ENCODE results near the gene FAM98C. TPM values are rescaled to one million over a fixed set of nuclear protein-coding genes. Genes with fewer than 3 reads are reported as not detected.

Gene FAM98C
- total RNA-seq, 2 donors from 2014 or later, result 19.9 to 59.5 TPM

DNA sequence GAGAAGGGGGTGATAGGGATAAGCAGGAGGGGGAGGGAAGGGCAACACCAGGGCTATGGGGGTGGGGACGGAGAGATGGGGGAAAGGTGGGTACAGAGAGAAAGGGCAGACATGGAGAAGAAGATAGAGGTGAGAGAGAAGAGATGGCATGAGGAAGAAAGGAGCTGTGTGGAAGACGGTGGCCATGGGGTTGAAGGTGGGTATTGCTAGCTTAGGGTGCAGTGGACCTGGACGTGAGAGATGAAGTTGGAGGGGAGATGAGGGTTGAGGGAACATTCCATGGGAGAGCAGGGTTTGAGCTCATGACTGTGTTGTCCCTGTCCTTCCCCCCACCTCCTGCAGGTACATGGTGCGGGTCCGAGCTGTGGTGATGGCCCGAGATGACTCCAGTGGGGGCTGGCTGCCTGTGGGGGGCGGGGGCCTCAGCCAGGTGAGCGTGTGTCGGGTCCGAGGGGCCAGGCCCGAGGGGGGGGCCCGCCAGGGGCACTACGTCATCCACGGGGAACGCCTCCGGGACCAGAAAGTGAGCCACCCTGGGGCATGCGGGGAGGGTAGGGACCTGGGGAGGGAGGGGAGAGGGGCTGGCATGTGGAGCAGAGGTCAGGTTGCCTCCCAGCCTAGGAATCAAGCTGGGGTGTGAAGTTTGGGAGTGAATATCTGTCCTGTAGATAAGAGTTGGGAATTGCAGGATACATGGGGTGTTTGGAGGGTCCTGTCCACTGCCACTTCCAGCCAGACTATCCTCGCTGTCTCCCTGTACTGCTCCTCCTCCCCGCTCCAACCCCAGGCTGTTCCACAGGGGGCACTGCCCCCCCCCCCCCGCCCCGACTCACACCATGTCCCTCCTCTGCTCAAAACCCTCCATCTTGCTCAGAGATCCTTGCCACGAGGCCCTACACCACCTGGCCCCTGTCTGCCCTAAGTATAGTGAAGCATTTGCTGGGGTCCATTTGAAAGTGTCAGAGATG, 12.7 kb upstream of the FAM98C start:
- DNase-seq (ENCODE audit: low spot score), result no peak
- TF ChIP-seq POLR2A (IDR thresholded peaks at IDR 0.05) (no peak), POLR2AphosphoS5 (IDR thresholded peaks at IDR 0.05) (no peak)
- TF ChIP-seq, protein P1, sequence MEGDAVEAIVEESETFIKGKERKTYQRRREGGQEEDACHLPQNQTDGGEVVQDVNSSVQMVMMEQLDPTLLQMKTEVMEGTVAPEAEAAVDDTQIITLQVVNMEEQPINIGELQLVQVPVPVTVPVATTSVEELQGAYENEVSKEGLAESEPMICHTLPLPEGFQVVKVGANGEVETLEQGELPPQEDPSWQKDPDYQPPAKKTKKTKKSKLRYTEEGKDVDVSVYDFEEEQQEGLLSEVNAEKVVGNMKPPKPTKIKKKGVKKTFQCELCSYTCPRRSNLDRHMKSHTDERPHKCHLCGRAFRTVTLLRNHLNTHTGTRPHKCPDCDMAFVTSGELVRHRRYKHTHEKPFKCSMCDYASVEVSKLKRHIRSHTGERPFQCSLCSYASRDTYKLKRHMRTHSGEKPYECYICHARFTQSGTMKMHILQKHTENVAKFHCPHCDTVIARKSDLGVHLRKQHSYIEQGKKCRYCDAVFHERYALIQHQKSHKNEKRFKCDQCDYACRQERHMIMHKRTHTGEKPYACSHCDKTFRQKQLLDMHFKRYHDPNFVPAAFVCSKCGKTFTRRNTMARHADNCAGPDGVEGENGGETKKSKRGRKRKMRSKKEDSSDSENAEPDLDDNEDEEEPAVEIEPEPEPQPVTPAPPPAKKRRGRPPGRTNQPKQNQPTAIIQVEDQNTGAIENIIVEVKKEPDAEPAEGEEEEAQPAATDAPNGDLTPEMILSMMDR (IDR thresholded peaks at IDR 0.05), result no peak
- intact Hi-C loops (cut with DNase I), result no loop called here
- Histone ChIP-seq H3K4me1 (replicated peaks) (peaks cover 5% of the 10 kb centered on the region), H3K36me3 (no peaks in the 10 kb centered on the region), H3K27me3 (replicated peaks; ENCODE audit: insufficient read depth) (no peaks in the 10 kb centered on the region), H3K9me3 (no peaks in the 10 kb centered on the region), H3K27ac (no peak overlapping the region), H3K4me3 (no peak overlapping the region)
- WGBS, result 67% methylated on average over 22 of the region's 22 CpGs

DNA sequence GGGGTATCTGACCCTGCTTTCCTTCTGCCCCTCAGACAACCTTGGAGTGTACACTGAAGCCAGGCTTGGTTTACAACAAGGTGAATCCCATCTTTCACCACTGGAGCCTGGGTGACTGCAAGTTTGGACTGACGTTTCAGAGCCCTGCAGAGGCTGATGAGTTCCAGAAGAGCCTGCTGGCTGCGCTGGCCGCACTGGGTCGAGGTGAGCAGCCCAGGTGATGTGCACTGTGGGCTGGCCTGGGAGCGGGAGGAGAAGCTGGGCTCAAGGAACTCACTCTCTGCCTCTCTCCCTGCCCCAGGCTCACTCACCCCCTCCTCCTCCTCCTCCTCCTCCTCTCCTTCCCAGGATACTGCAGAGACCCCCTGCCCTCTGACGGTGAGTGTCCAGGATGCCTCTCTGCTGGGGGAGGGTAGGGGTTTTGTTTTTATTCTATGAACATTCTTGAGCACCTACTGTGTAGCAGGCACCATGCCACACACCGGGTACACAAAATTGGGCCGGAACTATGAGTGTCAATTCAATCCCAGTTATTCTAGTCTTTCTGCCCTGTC, 10.9 kb upstream of the FAM98C start:
- WGBS, result 57% methylated on average over 8 of the region's 8 CpGs
- intact Hi-C loops (cut with DNase I), result no loop called here
- Histone ChIP-seq H3K27me3 (replicated peaks; ENCODE audit: insufficient read depth) (peaks cover 10% of the 10 kb centered on the region), H3K36me3 (no peaks in the 10 kb centered on the region), H3K27ac (no peak overlapping the region), H3K4me3 (no peak overlapping the region), H3K4me1 (replicated peaks) (peaks cover 5% of the 10 kb centered on the region), H3K9me3 (no peaks in the 10 kb centered on the region)
- TF ChIP-seq POLR2A (IDR thresholded peaks at IDR 0.05) (no peak), POLR2AphosphoS5 (IDR thresholded peaks at IDR 0.05) (no peak)
- TF ChIP-seq, protein P1 (IDR thresholded peaks at IDR 0.05), result no peak
- no peak for DNase-seq (ENCODE audit: low spot score)

DNA sequence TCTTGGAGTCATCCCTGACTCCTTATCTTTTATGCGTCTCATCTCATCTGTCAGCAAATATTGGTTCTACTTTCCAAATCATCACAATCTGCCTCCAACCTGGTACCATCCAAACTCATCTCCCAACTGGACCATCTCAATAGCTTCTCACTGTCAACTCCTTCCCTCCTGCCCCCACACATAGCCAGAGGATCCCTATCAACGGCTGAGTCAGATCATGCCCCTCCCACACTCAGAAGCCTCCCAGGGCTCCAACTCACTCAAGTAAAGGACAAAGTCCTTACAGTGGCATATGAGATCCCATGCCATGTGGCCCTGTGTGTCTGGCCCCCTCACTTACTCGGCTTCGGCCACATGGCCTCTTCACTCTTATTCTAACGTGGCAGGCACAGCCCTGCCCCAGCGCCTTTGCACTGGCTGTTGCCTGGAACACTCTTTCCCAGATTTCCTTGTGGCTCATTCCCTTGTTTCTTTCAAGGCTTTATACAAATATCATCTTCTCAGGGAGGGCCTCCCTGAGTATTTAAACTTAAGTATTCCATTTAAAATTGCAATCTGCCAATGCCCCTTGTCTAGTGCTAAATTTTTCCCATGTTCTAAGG, 10.1 kb upstream of the FAM98C start:
- peaks cover 5% of the 10 kb centered on the region for H3K4me1 ChIP-seq (replicated peaks)
- TF ChIP-seq, protein P1 (IDR thresholded peaks at IDR 0.05), result no peak
- TF ChIP-seq POLR2A (IDR thresholded peaks at IDR 0.05) (no peak), POLR2AphosphoS5 (IDR thresholded peaks at IDR 0.05) (no peak)
- H3K4me3 ChIP-seq, result no peak overlapping the region
- H3K27ac ChIP-seq, result no peak overlapping the region
- DNase-seq (ENCODE audit: low spot score), result no peak
- H3K27me3 ChIP-seq (replicated peaks; ENCODE audit: insufficient read depth), result peaks cover 10% of the 10 kb centered on the region
- no peaks in the 10 kb centered on the region for H3K36me3 ChIP-seq
- no peaks in the 10 kb centered on the region for H3K9me3 ChIP-seq
- WGBS, result 81% methylated on average over 6 of the region's 6 CpGs
- intact Hi-C loops (cut with DNase I), result no loop called here

DNA sequence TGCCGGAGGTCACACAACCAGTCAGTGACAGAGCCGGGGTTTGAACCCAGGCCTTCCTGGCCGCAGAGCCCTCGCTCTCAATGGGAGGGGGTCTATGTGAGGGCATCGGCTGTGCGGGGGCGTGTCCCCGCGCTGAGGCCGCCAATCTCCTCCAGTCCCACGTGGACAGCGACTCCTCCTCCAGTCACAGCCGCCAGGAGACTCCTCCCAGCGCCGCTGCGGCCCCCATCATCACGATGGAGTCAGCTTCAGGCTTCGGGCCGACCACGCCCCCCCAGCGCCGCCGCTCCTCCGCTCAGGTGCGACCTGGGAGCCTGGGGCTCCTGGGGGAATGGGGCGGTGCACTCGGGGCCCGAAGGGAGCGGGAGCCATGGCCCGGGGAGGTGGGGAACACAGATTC, 8.4 kb upstream of the FAM98C start:
- Histone ChIP-seq H3K4me3 (no peak overlapping the region), H3K36me3 (no peaks in the 10 kb centered on the region), H3K27ac (no peak overlapping the region), H3K9me3 (no peaks in the 10 kb centered on the region), H3K27me3 (replicated peaks; ENCODE audit: insufficient read depth) (peaks cover 18% of the 10 kb centered on the region), H3K4me1 (replicated peaks) (no peaks in the 10 kb centered on the region)
- DNase-seq (ENCODE audit: low spot score), result no peak
- TF ChIP-seq POLR2A (IDR thresholded peaks at IDR 0.05) (no peak), POLR2AphosphoS5 (IDR thresholded peaks at IDR 0.05) (no peak)
- TF ChIP-seq, protein P1 (IDR thresholded peaks at IDR 0.05), result no peak
- 30% methylated on average over 8 of the region's 30 CpGs for WGBS
- intact Hi-C loops (cut with DNase I), result no loop called here

All from prostate gland (tissue), 2 donors.